SK-N-SH (cell line): Measurements from ENCODE around the gene ARHGAP8. TPM values are rescaled to one million over a fixed set of nuclear protein-coding genes. Genes with fewer than 3 reads are reported as not detected.
A peak's percentile ranks its signal among the peaks of the same experiment; 100 is the strongest.

Experiments used
- CTCF ChIA-PET: fragments of 300-600, 350-600 bp; formaldehyde crosslinking; extraction: SDS; loops from one replicate; lab custom pipeline; 2021; lab: Yijun Ruan, JAX
- POLR2A ChIA-PET: fragments of 350-600 bp; sonication (Branson Sonifier 250); formaldehyde crosslinking; extraction: SDS; loops from one replicate; lab custom pipeline; 2020; ENCODE audit warnings: antibody characterized with exemption, inconsistent platforms; lab: Yijun Ruan, JAX
- DNase-seq: peaks from one replicate; pipeline ENCODE4 v3.0.0; 2012
- H2AFZ ChIP-seq: fragments of 200-600 bp; sonication (generic); 2 replicates; pipeline ENCODE4 v1.8.1; 2016; ENCODE audit warnings: antibody characterized with exemption, mild to moderate bottlenecking, low read depth
- H3F3A ChIP-seq: fragments of 200-600 bp; sonication (generic); replicated peaks from 2 replicates; pipeline ENCODE3; 2016; ENCODE audit warnings: antibody characterized with exemption, mild to moderate bottlenecking; ENCODE audit not compliant: insufficient read depth
- H3K27ac ChIP-seq, 2 experiments: fragments of 200-500 bp in 1 of 2; fragments of 200-600 bp in 1 of 2; sonication (Bioruptor generic) in 1 of 2; sonication (generic), shearing (Covaris generic) in 1 of 2; 2 replicates each; pipeline versions ENCODE4 v1.5.1 to v1.6.1; 2014 to 2016; ENCODE audit warnings: low read depth in 2 of 2, inconsistent platforms in 1 of 2, low read length in 1 of 2, mild to moderate bottlenecking in 1 of 2, mixed read lengths in 1 of 2
- H3K27me3 ChIP-seq: fragments of 200-600 bp; sonication (generic), shearing (Covaris generic); 2 replicates; pipeline ENCODE4 v1.6.1; 2016; ENCODE audit warnings: mixed run types; ENCODE audit not compliant: insufficient read depth
- H3K36me3 ChIP-seq, 2 experiments: fragments of 200-500 bp in 1 of 2; fragments of 200-600 bp in 1 of 2; sonication (Bioruptor generic) in 1 of 2; sonication (generic) in 1 of 2; replicated peaks in 1 of 2; 2 replicates each; pipeline versions ENCODE3 to v1.5.1; 2014 to 2016; ENCODE audit warnings: low read length in 1 of 2, mild to moderate bottlenecking in 1 of 2; ENCODE audit not compliant: insufficient read depth in 2 of 2, control insufficient read depth in 1 of 2
- H3K4me1 ChIP-seq, 2 experiments: fragments of 200-500 bp in 1 of 2; fragments of 200-600 bp in 1 of 2; sonication (Bioruptor generic) in 1 of 2; sonication (generic), shearing (Covaris generic) in 1 of 2; 2 replicates each; pipeline versions ENCODE4 v1.5.1 to v1.6.1; 2014 to 2016; ENCODE audit warnings: low read depth in 1 of 2, low read length in 1 of 2, mixed run types in 1 of 2; ENCODE audit not compliant: insufficient read depth in 2 of 2, control insufficient read depth in 1 of 2
- H3K4me2 ChIP-seq: fragments of 200-600 bp; sonication (generic), shearing (Covaris generic); 2 replicates; pipeline ENCODE4 v1.6.1; 2017; ENCODE audit warnings: mixed run types
- H3K4me3 ChIP-seq, 2 experiments: fragments of 200-500 bp in 1 of 2; fragments of 200-600 bp in 1 of 2; sonication (Bioruptor generic) in 1 of 2; sonication (generic), shearing (Covaris generic) in 1 of 2; 2 replicates each; pipeline versions ENCODE4 v1.5.1 to v1.8.1; 2014 to 2016; ENCODE audit warnings: low read depth in 2 of 2, inconsistent platforms in 1 of 2, low read length in 1 of 2, mild to moderate bottlenecking in 1 of 2, mixed read lengths in 1 of 2, moderate library complexity in 1 of 2
- H3K79me2 ChIP-seq: fragments of 200-600 bp; sonication (generic); 2 replicates; pipeline ENCODE4 v1.8.1; 2017; ENCODE audit warnings: mild to moderate bottlenecking; ENCODE audit not compliant: insufficient read depth
- H3K9ac ChIP-seq: fragments of 200-600 bp; sonication (generic); 2 replicates; pipeline ENCODE4 v1.6.1; 2017; ENCODE audit warnings: mixed run types
- H3K9me2 ChIP-seq: fragments of 200-600 bp; sonication (generic); 2 replicates; pipeline ENCODE4 v1.6.1; 2017; ENCODE audit warnings: mixed run types
- H3K9me3 ChIP-seq: fragments of 200-600 bp; sonication (generic); 2 replicates; pipeline ENCODE4 v1.6.1; 2017; ENCODE audit warnings: mixed run types, mild to moderate bottlenecking, moderate library complexity
- H4K20me1 ChIP-seq: fragments of 200-600 bp; sonication (generic); 2 replicates; pipeline ENCODE4 v1.6.1; 2017; ENCODE audit warnings: mild to moderate bottlenecking, mixed run types; ENCODE audit not compliant: insufficient read depth
- CTCF ChIP-seq: fragments of 200-600 bp; sonication (generic); IDR thresholded peaks from 2 replicates; pipeline ENCODE4 v1.6.1; 2017; ENCODE audit warnings: antibody characterized with exemption, mild to moderate bottlenecking, moderate library complexity
- FOXJ3 ChIP-seq: sonication (generic); formaldehyde crosslinking; IDR thresholded peaks from 2 replicates; pipeline ENCODE4 v1.5.1; 2020; ENCODE audit warnings: mild to moderate bottlenecking, missing genetic modification reagents
- GABPA ChIP-seq: IDR thresholded peaks from 2 replicates; pipeline ENCODE4 v1.4.0; 2012; ENCODE audit warnings: low read depth, mild to moderate bottlenecking
- MAX ChIP-seq: IDR thresholded peaks from 2 replicates; pipeline ENCODE4 v1.4.0; 2012; ENCODE audit warnings: low read depth
- PBX3 ChIP-seq: IDR thresholded peaks from 2 replicates; pipeline ENCODE4; 2012
- REST ChIP-seq: IDR thresholded peaks from 2 replicates; pipeline ENCODE4 v1.6.1; 2012; ENCODE audit warnings: mild to moderate bottlenecking, low read depth, low read length, moderate library complexity
- TEAD4 ChIP-seq: IDR thresholded peaks from 2 replicates; pipeline ENCODE4 v1.4.0; 2012; ENCODE audit warnings: mild to moderate bottlenecking, borderline replicate concordance; ENCODE audit not compliant: insufficient read depth
- YY1 ChIP-seq: IDR thresholded peaks from 2 replicates; pipeline ENCODE4 v1.4.0; 2012; ENCODE audit warnings: low read depth, mild to moderate bottlenecking
- WGBS: methylation state at CpG from one replicate; pipeline ENCODE4 v1.1.6; 2017; ENCODE audit warnings: low lambda C conversion rate; 5-methylcytosine and 5-hydroxymethylcytosine counted together
- polyA plus RNA-seq, 3 experiments: library from polyadenylated mRNA; depleted of rRNA; stranded (reverse); fragments of >200 nt; gene quantifications; 2 replicates each; pipeline ENCODE4 v1.2.3, GENCODE V29; 2012
- TF ChIP-seq, protein P1 (sequence below): IDR thresholded peaks from 2 replicates; pipeline ENCODE4 v1.4.0; 2012; ENCODE audit warnings: low read depth, borderline replicate concordance
- TF ChIP-seq, protein P2 (sequence below): fragments of 150-350 bp; IDR thresholded peaks from 2 replicates; pipeline ENCODE4 v1.6.1; 2017; ENCODE audit warnings: antibody characterized with exemption, low read length, low read depth, borderline replicate concordance

The ARHGAP8 gene
- polyA plus RNA-seq, 1 of the 3 experiments (the other 2 are of a cell fraction) = 0.08 TPM

DNA sequence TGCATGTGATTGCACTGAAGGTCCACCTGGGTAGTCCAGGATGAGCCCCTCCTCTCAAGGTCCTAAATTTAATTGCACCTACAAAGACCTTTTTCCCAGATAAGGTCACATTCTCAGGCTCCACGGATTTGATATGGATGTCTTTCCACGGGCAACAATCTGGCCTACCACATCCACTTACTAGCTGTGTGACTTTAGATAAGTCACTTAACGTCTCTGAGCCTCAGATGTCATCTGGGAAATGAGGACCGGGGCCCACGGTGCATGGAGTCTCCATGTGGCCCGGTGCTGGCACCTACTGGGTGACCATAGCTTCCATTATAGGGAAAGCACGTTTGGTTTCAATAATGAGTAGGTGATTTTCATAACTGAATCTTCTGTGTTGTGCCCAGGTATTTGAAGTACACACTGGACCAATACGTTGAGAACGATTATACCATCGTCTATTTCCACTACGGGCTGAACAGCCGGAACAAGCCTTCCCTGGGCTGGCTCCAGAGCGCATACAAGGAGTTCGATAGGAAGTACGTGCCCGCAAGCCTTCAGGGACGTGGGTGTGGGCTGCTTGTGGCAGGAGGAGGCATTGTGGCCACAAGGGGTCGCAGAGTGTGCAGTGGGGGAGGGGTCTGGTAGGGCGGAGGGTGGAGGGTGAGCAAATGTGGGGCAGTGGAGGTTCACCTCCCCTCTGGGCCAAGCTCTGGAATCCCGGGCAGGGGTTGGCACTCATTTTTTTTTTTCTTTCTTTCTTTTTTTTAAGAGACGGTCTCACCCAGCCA lies 55.7 kb downstream of the ARHGAP8 start:
- no peaks in the 10 kb centered on the region for H3K9me2 ChIP-seq
- no peaks in the 10 kb centered on the region for H3K36me3 ChIP-seq
- H4K20me1 ChIP-seq = no peaks in the 10 kb centered on the region
- H3K4me2 ChIP-seq = no peak overlapping the region
- no peak; the same call in 1 of the 2 replicates for TF ChIP-seq CTCF
- TF ChIP-seq FOXJ3 (CRISPR knock-in tag) = no peak
- no peak overlapping the region for H2AFZ ChIP-seq
- ChIA-PET POLR2A (no interaction called here), CTCF (interaction anchor here (0.6 to 4.0 kb wide), 8 partner anchors 9 to 187 kb away, joined by 3 to 21 read pairs (median 3); no protein-coding TSS in a partner anchor)
- 62% methylated on average over 21 of the region's 21 CpGs for WGBS
- no peaks in the 10 kb centered on the region for H3K4me1 ChIP-seq
- H3K79me2 ChIP-seq = no peaks in the 10 kb centered on the region
- no peaks in the 10 kb centered on the region for H3K9me3 ChIP-seq
- no peak overlapping the region for H3K27ac ChIP-seq
- H3F3A ChIP-seq = no peaks in the 10 kb centered on the region
- no peak overlapping the region for H3K9ac ChIP-seq
- H3K4me3 ChIP-seq = no peak overlapping the region
- peak; percentile 77 for DNase-seq
- H3K27me3 ChIP-seq = peaks cover 8% of the 10 kb centered on the region; the same call in 1 of the 2 replicates

- WGBS = 79% methylated on average over 11 of the region's 11 CpGs
- H3F3A ChIP-seq = no peaks in the 10 kb centered on the region
- peaks cover 8% of the 10 kb centered on the region; the same call in 1 of the 2 replicates for H3K27me3 ChIP-seq
- H3K4me1 ChIP-seq = no peaks in the 10 kb centered on the region
- H3K9me3 ChIP-seq = no peaks in the 10 kb centered on the region
- H3K4me3 ChIP-seq = no peak overlapping the region
- TF ChIP-seq CTCF (no peak), REST (no peak), PBX3 (no peak), YY1 (no peak), TEAD4 (no peak), FOXJ3 (CRISPR knock-in tag) (no peak), MAX (no peak), GABPA (no peak)
- TF ChIP-seq, protein P1, sequence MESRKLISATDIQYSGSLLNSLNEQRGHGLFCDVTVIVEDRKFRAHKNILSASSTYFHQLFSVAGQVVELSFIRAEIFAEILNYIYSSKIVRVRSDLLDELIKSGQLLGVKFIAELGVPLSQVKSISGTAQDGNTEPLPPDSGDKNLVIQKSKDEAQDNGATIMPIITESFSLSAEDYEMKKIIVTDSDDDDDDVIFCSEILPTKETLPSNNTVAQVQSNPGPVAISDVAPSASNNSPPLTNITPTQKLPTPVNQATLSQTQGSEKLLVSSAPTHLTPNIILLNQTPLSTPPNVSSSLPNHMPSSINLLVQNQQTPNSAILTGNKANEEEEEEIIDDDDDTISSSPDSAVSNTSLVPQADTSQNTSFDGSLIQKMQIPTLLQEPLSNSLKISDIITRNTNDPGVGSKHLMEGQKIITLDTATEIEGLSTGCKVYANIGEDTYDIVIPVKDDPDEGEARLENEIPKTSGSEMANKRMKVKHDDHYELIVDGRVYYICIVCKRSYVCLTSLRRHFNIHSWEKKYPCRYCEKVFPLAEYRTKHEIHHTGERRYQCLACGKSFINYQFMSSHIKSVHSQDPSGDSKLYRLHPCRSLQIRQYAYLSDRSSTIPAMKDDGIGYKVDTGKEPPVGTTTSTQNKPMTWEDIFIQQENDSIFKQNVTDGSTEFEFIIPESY = no peak
- TF ChIP-seq, protein P2, sequence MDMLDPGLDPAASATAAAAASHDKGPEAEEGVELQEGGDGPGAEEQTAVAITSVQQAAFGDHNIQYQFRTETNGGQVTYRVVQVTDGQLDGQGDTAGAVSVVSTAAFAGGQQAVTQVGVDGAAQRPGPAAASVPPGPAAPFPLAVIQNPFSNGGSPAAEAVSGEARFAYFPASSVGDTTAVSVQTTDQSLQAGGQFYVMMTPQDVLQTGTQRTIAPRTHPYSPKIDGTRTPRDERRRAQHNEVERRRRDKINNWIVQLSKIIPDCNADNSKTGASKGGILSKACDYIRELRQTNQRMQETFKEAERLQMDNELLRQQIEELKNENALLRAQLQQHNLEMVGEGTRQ = no peak
- DNase-seq = no peak
- H4K20me1 ChIP-seq = no peaks in the 10 kb centered on the region
- CTCF ChIA-PET = interaction anchor here (1.1 to 4.0 kb wide), 3 partner anchors 8 to 17 kb away, joined by 3 to 21 read pairs (median 3); no protein-coding TSS in a partner anchor
- H3K27ac ChIP-seq = no peak overlapping the region
- no peaks in the 10 kb centered on the region for H3K9me2 ChIP-seq
- no peak overlapping the region for H2AFZ ChIP-seq
- POLR2A ChIA-PET = no interaction called here
- H3K36me3 ChIP-seq = no peaks in the 10 kb centered on the region
- no peak overlapping the region for H3K4me2 ChIP-seq
- H3K9ac ChIP-seq = no peak overlapping the region
- no peaks in the 10 kb centered on the region for H3K79me2 ChIP-seq
These were observed 57.1 kb downstream of the ARHGAP8 start for GRCh38 chr22:44809456-44809855.
